Sigmoid colon (tissue), 4 donors: ENCODE data around the gene CP.

Experiments used
- POLR2A ChIP-seq, 2 donors: fragments of 450-650 bp; IDR thresholded peaks; one replicate each; pipeline ENCODE4 v1.6.1; 2016; ENCODE audit warnings: antibody characterized with exemption in 2 of 2, mild to moderate bottlenecking in 2 of 2, moderate library complexity in 2 of 2
- POLR2AphosphoS5 ChIP-seq, 4 donors: sonication (generic); formaldehyde crosslinking; IDR thresholded peaks; one replicate each; pipeline ENCODE4 v1.6.1; 2017; ENCODE audit warnings: antibody characterized with exemption in 4 of 4
- TF ChIP-seq, protein P1 (sequence below), 4 experiments: fragments of 450-650 bp in 3 of 4; fragments of 200-600 bp in 1 of 4; IDR thresholded peaks; one replicate each; pipeline ENCODE4 v1.5.1; 2016 to 2019; ENCODE audit warnings: antibody characterized with exemption in 4 of 4, mild to moderate bottlenecking in 3 of 4, moderate library complexity in 2 of 4

- TF ChIP-seq, protein P1, sequence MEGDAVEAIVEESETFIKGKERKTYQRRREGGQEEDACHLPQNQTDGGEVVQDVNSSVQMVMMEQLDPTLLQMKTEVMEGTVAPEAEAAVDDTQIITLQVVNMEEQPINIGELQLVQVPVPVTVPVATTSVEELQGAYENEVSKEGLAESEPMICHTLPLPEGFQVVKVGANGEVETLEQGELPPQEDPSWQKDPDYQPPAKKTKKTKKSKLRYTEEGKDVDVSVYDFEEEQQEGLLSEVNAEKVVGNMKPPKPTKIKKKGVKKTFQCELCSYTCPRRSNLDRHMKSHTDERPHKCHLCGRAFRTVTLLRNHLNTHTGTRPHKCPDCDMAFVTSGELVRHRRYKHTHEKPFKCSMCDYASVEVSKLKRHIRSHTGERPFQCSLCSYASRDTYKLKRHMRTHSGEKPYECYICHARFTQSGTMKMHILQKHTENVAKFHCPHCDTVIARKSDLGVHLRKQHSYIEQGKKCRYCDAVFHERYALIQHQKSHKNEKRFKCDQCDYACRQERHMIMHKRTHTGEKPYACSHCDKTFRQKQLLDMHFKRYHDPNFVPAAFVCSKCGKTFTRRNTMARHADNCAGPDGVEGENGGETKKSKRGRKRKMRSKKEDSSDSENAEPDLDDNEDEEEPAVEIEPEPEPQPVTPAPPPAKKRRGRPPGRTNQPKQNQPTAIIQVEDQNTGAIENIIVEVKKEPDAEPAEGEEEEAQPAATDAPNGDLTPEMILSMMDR (IDR thresholded peaks at IDR 0.05), result no peak
- no peak for TF ChIP-seq POLR2AphosphoS5 (IDR thresholded peaks at IDR 0.05)
- TF ChIP-seq POLR2A (IDR thresholded peaks at IDR 0.05), result no peak
These were observed 34.9 kb downstream of the CP start for GRCh38 chr3:149186721-149187120.
